Measurements from ENCODE around the gene BIRC2. TPM values are rescaled to one million over a fixed set of nuclear protein-coding genes. Genes with fewer than 3 reads are reported as not detected.

BIRC2 gene
- total RNA-seq, 1 donor from 2014 or later: 78.1 TPM

GRCh38 chr11:102408339-102408738 lies 61.3 kb downstream of the BIRC2 start:
- TF ChIP-seq EZH2 (IDR thresholded peaks at IDR 0.05): no peak
- TF ChIP-seq EZH2phosphoT487 (IDR thresholded peaks at IDR 0.05): no peak
- TF ChIP-seq, protein P1, sequence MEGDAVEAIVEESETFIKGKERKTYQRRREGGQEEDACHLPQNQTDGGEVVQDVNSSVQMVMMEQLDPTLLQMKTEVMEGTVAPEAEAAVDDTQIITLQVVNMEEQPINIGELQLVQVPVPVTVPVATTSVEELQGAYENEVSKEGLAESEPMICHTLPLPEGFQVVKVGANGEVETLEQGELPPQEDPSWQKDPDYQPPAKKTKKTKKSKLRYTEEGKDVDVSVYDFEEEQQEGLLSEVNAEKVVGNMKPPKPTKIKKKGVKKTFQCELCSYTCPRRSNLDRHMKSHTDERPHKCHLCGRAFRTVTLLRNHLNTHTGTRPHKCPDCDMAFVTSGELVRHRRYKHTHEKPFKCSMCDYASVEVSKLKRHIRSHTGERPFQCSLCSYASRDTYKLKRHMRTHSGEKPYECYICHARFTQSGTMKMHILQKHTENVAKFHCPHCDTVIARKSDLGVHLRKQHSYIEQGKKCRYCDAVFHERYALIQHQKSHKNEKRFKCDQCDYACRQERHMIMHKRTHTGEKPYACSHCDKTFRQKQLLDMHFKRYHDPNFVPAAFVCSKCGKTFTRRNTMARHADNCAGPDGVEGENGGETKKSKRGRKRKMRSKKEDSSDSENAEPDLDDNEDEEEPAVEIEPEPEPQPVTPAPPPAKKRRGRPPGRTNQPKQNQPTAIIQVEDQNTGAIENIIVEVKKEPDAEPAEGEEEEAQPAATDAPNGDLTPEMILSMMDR (IDR thresholded peaks at IDR 0.05): no peak
- no peaks in the 10 kb centered on the region for H3K4me1 ChIP-seq
- no peak overlapping the region for H3K4me3 ChIP-seq
- H3K4me2 ChIP-seq: no peak overlapping the region
- H3K27ac ChIP-seq: no peak overlapping the region
- H3K79me2 ChIP-seq (ENCODE audit: low read depth): peaks cover 46% of the 10 kb centered on the region
- H3K36me3 ChIP-seq: no peaks in the 10 kb centered on the region
- no peaks in the 10 kb centered on the region for H3F3A ChIP-seq (ENCODE audit: low read depth)
- H3K27me3 ChIP-seq: no peaks in the 10 kb centered on the region
- Mint-ChIP-seq H3K27me3 (ENCODE audit: insufficient read depth, low read depth) (no peaks in the 10 kb centered on the region), H3K4me1 (no peaks in the 10 kb centered on the region), H3K27ac (no peak overlapping the region), H3K36me3 (peaks cover 23% of the 10 kb centered on the region), H3K9me3 (no peaks in the 10 kb centered on the region), H3K4me3 (no peak overlapping the region)
- DNase-seq (ENCODE audit: low spot score): no peak
- H2AFZ ChIP-seq (replicated peaks): no peak overlapping the region
- peaks cover 12% of the 10 kb centered on the region for H4K20me1 ChIP-seq (ENCODE audit: low read depth)
- no peak overlapping the region for H3K9ac ChIP-seq
- H3K9me3 ChIP-seq (ENCODE audit: low read depth): no peaks in the 10 kb centered on the region

DNA sequence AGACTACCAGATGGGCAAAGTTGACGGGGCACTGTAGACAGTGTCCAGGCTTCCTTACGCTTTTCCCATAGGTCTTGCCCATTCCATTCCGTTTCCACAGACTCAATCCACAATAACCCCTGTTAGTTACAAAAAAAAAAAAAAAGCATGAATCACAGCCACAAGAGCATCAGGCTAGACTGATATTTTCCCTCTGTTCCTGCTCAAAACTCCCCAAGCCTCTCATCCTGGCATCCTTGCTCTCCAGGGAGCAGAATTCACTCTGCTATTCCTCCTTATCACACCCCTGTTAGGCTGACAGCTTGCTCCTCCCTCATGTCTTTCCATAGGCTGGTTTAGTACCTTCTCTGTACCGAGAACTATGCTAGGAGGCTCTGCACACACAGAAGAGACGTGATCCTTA lies 63.4 kb downstream of the BIRC2 start:
- Mint-ChIP-seq H3K27ac (peak overlapping the region; percentile 34), H3K9me3 (peaks cover 13% of the 10 kb centered on the region), H3K27me3 (ENCODE audit: insufficient read depth, low read depth) (no peaks in the 10 kb centered on the region), H3K4me1 (no peaks in the 10 kb centered on the region), H3K4me3 (no peak overlapping the region), H3K36me3 (peaks cover 34% of the 10 kb centered on the region)
- Histone ChIP-seq H4K20me1 (ENCODE audit: low read depth) (peaks cover 12% of the 10 kb centered on the region), H3K9ac (no peak overlapping the region), H3K36me3 (no peaks in the 10 kb centered on the region), H3K27ac (no peak overlapping the region), H3K79me2 (ENCODE audit: low read depth) (peaks cover 67% of the 10 kb centered on the region), H3K4me3 (no peak overlapping the region), H2AFZ (replicated peaks) (no peak overlapping the region), H3K27me3 (no peaks in the 10 kb centered on the region), H3K9me3 (ENCODE audit: low read depth) (no peaks in the 10 kb centered on the region), H3F3A (ENCODE audit: low read depth) (no peaks in the 10 kb centered on the region), H3K4me1 (no peaks in the 10 kb centered on the region), H3K4me2 (no peak overlapping the region)
- DNase-seq (ENCODE audit: low spot score): no peak
- TF ChIP-seq EZH2phosphoT487 (IDR thresholded peaks at IDR 0.05) (no peak), EZH2 (IDR thresholded peaks at IDR 0.05) (no peak)
- TF ChIP-seq, protein P1 (IDR thresholded peaks at IDR 0.05): no peak

GRCh38 chr11:102411142-102411541 lies 64.1 kb downstream of the BIRC2 start:
- H3K9me3 ChIP-seq (ENCODE audit: low read depth): no peaks in the 10 kb centered on the region
- Mint-ChIP-seq H3K36me3 (peaks cover 37% of the 10 kb centered on the region), H3K4me1 (no peaks in the 10 kb centered on the region), H3K27me3 (ENCODE audit: insufficient read depth, low read depth) (no peaks in the 10 kb centered on the region), H3K4me3 (no peak overlapping the region), H3K27ac (no peak overlapping the region), H3K9me3 (peaks cover 18% of the 10 kb centered on the region)
- DNase-seq (ENCODE audit: low spot score): no peak
- no peak overlapping the region for H3K27ac ChIP-seq
- H3K79me2 ChIP-seq (ENCODE audit: low read depth): peaks cover 74% of the 10 kb centered on the region
- H3K4me3 ChIP-seq: no peak overlapping the region
- no peaks in the 10 kb centered on the region for H3K4me1 ChIP-seq
- no peak overlapping the region for H3K4me2 ChIP-seq
- TF ChIP-seq, protein P1 (IDR thresholded peaks at IDR 0.05): no peak
- TF ChIP-seq EZH2 (IDR thresholded peaks at IDR 0.05) (no peak), EZH2phosphoT487 (IDR thresholded peaks at IDR 0.05) (no peak)
- no peaks in the 10 kb centered on the region for H3F3A ChIP-seq (ENCODE audit: low read depth)
- H3K36me3 ChIP-seq: no peaks in the 10 kb centered on the region
- H3K27me3 ChIP-seq: no peaks in the 10 kb centered on the region
- H3K9ac ChIP-seq: no peak overlapping the region
- no peak overlapping the region for H2AFZ ChIP-seq (replicated peaks)
- peaks cover 12% of the 10 kb centered on the region for H4K20me1 ChIP-seq (ENCODE audit: low read depth)
